ENCODE measurements around the gene SLAMF9. TPM values are rescaled to one million over a fixed set of nuclear protein-coding genes. Genes with fewer than 3 reads are reported as not detected.

SLAMF9 gene
- total RNA-seq, 5 donors from 2014 or later (not counting 1 experiment from before 2014, with no cell fraction given): not detected

- H3K27ac Mint-ChIP-seq: peak overlapping the region; percentile 97 to 100
These were observed 29.8 kb downstream of the SLAMF9 start for GRCh38 chr1:159924025-159924790.

GRCh38 chr1:159923203-159924024, 30.6 kb downstream of the SLAMF9 start:
- WGBS (ENCODE audit: insufficient coverage): 0% methylated on average over 12 of the region's 20 CpGs
- Mint-ChIP-seq H3K4me1 (peaks cover 60 to 75% (median 67%) of the 10 kb centered on the region in 3 donors), H3K4me3 (peak overlapping the region; percentile 89 to 96 (median 91)), H3K27me3 (no peaks in the 10 kb centered on the region), H3K9me3 (no peaks in the 10 kb centered on the region), H3K36me3 (peaks cover 32% of the 10 kb centered on the region), H3K27ac (peak overlapping the region; percentile 96 to 100)
- ChIA-PET POLR2A (interaction anchor here (0.5 to 3.2 kb wide), 21 partner anchors 8 to 343 kb away, joined by 3 to 18 read pairs (median 5); partner anchors contain the start of genes DCAF8 (in 1 of the 2) and DUSP23 (in 1 of the 2)), CTCF (interaction anchor here (0.7 to 1.4 kb wide), 7 partner anchors 9 to 143 kb away, joined by 3 to 6 read pairs (median 5); partner anchors contain the start of gene DUSP23 (in 1 of the 2))
- H3K4me1 ChIP-seq (ENCODE audit: control insufficient read depth in 1 of 2, extremely low read depth in 1 of 2, insufficient read depth in 2 of 2, low read length in 2 of 2): peaks cover 21 to 69% of the 10 kb centered on the region in 2 experiments
- peak; percentile 56 to 97 (median 94) for DNase-seq
- ATAC-seq (replicated peaks in 1 of 4): peak; percentile 53 to 72 (median 56)
- peak overlapping the region; percentile 99 for H3K27ac ChIP-seq (ENCODE audit: low read length)
- H3K9me3 ChIP-seq: no peaks in the 10 kb centered on the region
- H3K4me3 ChIP-seq (ENCODE audit: control insufficient read depth in 1 of 2, extremely low read depth in 1 of 2, low read length in 1 of 2): peak overlapping the region; percentile 71 to 91
- H3K36me3 ChIP-seq (ENCODE audit: control insufficient read depth in 2 of 2, extremely low read depth in 1 of 2, insufficient read depth in 1 of 2, low read length in 1 of 2): peaks cover 0 to 33% of the 10 kb centered on the region in 2 donors
- no peaks in the 10 kb centered on the region for H3K27me3 ChIP-seq (replicated peaks in 1 of 2; ENCODE audit: control insufficient read depth in 2 of 2, extremely low read depth in 1 of 2, insufficient read depth in 2 of 2, low read length in 1 of 2)

More at GRCh38 chr1:159924025-159924790, 29.8 kb downstream of the SLAMF9 start:
- no peaks in the 10 kb centered on the region for H3K27me3 Mint-ChIP-seq
- H3K4me1 Mint-ChIP-seq: peaks cover 56 to 69% (median 61%) of the 10 kb centered on the region in 3 donors
- H3K4me3 Mint-ChIP-seq: peak overlapping the region; percentile 89 to 96 (median 91)
- peak; percentile 13 to 57 (median 30) for ATAC-seq (replicated peaks in 1 of 4)
- peak overlapping the region; percentile 99 for H3K27ac ChIP-seq (ENCODE audit: low read length)
- CTCF ChIA-PET: interaction anchor here (0.7 to 1.4 kb wide), 8 partner anchors 9 to 143 kb away, joined by 3 to 6 read pairs (median 4); partner anchors contain the start of gene DUSP23 (in 1 of the 2)
- peaks cover 21 to 62% of the 10 kb centered on the region in 2 experiments for H3K4me1 ChIP-seq (ENCODE audit: control insufficient read depth in 1 of 2, extremely low read depth in 1 of 2, insufficient read depth in 2 of 2, low read length in 2 of 2)
- H3K9me3 Mint-ChIP-seq: no peaks in the 10 kb centered on the region
- WGBS (ENCODE audit: insufficient coverage): 2% methylated on average over 20 of the region's 31 CpGs
- POLR2A ChIA-PET: interaction anchor here (0.5 to 3.2 kb wide), 21 partner anchors 8 to 848 kb away, joined by 3 to 18 read pairs (median 4); partner anchors contain the start of genes AIM2 (in 1 of the 2), DCAF8 (in 1 of the 2) and DUSP23 (in 1 of the 2)
- peak; percentile 13 to 88 (median 70) for DNase-seq
- no peaks in the 10 kb centered on the region for H3K9me3 ChIP-seq
- H3K36me3 Mint-ChIP-seq: peaks cover 27% of the 10 kb centered on the region
- H3K36me3 ChIP-seq (ENCODE audit: control insufficient read depth in 2 of 2, extremely low read depth in 1 of 2, insufficient read depth in 1 of 2, low read length in 1 of 2): peaks cover 0 to 25% of the 10 kb centered on the region in 2 donors
- no peaks in the 10 kb centered on the region for H3K27me3 ChIP-seq (replicated peaks in 1 of 2; ENCODE audit: control insufficient read depth in 2 of 2, extremely low read depth in 1 of 2, insufficient read depth in 2 of 2, low read length in 1 of 2)
- peak overlapping the region; percentile 71 to 91 for H3K4me3 ChIP-seq (ENCODE audit: control insufficient read depth in 1 of 2, extremely low read depth in 1 of 2, low read length in 1 of 2)

- peak overlapping the region; percentile 99 for H3K27ac ChIP-seq (ENCODE audit: low read length)
- Mint-ChIP-seq H3K9me3 (no peaks in the 10 kb centered on the region), H3K4me3 (peak overlapping the region; percentile 89 to 96 (median 91)), H3K27ac (peak overlapping the region; percentile 96 to 100), H3K36me3 (peaks cover 40% of the 10 kb centered on the region), H3K27me3 (no peaks in the 10 kb centered on the region), H3K4me1 (peaks cover 68 to 83% (median 74%) of the 10 kb centered on the region in 3 donors)
- ChIA-PET POLR2A (interaction anchor here (0.6 to 3.2 kb wide), 9 partner anchors 8 to 343 kb away, joined by 3 to 18 read pairs (median 5); partner anchors contain the start of gene DUSP23 (in 1 of the 2)), CTCF (interaction anchor here in 1 of 2 donors (0.6 to 1.4 kb wide), 3 partner anchors 30 to 792 kb away, joined by 4 to 6 read pairs (median 4); no protein-coding TSS in a partner anchor)
- DNase-seq (peak in 1 of 35 experiments; percentile 16), ATAC-seq (replicated peaks in 1 of 4) (no peak)
- WGBS (ENCODE audit: insufficient coverage): 58% methylated on average over 4 of the region's 8 CpGs
- peaks cover 21 to 76% of the 10 kb centered on the region in 2 experiments for H3K4me1 ChIP-seq (ENCODE audit: control insufficient read depth in 1 of 2, extremely low read depth in 1 of 2, insufficient read depth in 2 of 2, low read length in 2 of 2)
- no peaks in the 10 kb centered on the region for H3K27me3 ChIP-seq (replicated peaks in 1 of 2; ENCODE audit: control insufficient read depth in 2 of 2, extremely low read depth in 1 of 2, insufficient read depth in 2 of 2, low read length in 1 of 2)
- H3K4me3 ChIP-seq (ENCODE audit: control insufficient read depth in 1 of 2, extremely low read depth in 1 of 2, low read length in 1 of 2): peak overlapping the region; percentile 71 to 91
- H3K9me3 ChIP-seq: no peaks in the 10 kb centered on the region
- peaks cover 3 to 41% of the 10 kb centered on the region in 2 donors for H3K36me3 ChIP-seq (ENCODE audit: control insufficient read depth in 2 of 2, extremely low read depth in 1 of 2, insufficient read depth in 1 of 2, low read length in 1 of 2)
These were observed 31.4 kb downstream of the SLAMF9 start for GRCh38 chr1:159922511-159923202.

- peaks cover 21 to 79% of the 10 kb centered on the region in 2 experiments for H3K4me1 ChIP-seq (ENCODE audit: control insufficient read depth in 1 of 2, extremely low read depth in 1 of 2, insufficient read depth in 2 of 2, low read length in 2 of 2)
- H3K4me3 ChIP-seq (ENCODE audit: control insufficient read depth in 1 of 2, extremely low read depth in 1 of 2, low read length in 1 of 2): peak overlapping the region; percentile 71 to 91
- POLR2A ChIA-PET: interaction anchor here in 1 of 2 donors (0.7 kb wide), 1 partner anchor 32 kb away, joined by 6 read pairs; no protein-coding TSS in a partner anchor
- peaks cover 44% of the 10 kb centered on the region for H3K36me3 Mint-ChIP-seq
- H3K27ac Mint-ChIP-seq: peak overlapping the region; percentile 96 to 100
- peaks cover 68 to 86% (median 77%) of the 10 kb centered on the region in 3 donors for H3K4me1 Mint-ChIP-seq
- H3K9me3 ChIP-seq: no peaks in the 10 kb centered on the region
- H3K4me3 Mint-ChIP-seq: peak overlapping the region; percentile 89 to 96 (median 91)
- H3K36me3 ChIP-seq (ENCODE audit: control insufficient read depth in 2 of 2, extremely low read depth in 1 of 2, insufficient read depth in 1 of 2, low read length in 1 of 2): peaks cover 8 to 43% of the 10 kb centered on the region in 2 donors
- DNase-seq (peak in 26 of 35 experiments; percentile 9 to 59 (median 35)), ATAC-seq (replicated peaks in 1 of 4) (no peak)
- H3K27ac ChIP-seq (ENCODE audit: low read length): peak overlapping the region; percentile 99
- CTCF ChIA-PET: interaction anchor here (0.6 to 1.0 kb wide), 3 partner anchors 31 to 792 kb away, joined by 3 to 4 read pairs (median 4); no protein-coding TSS in a partner anchor
- no peaks in the 10 kb centered on the region for H3K27me3 Mint-ChIP-seq
- H3K27me3 ChIP-seq (replicated peaks in 1 of 2; ENCODE audit: control insufficient read depth in 2 of 2, extremely low read depth in 1 of 2, insufficient read depth in 2 of 2, low read length in 1 of 2): no peaks in the 10 kb centered on the region
- WGBS (ENCODE audit: insufficient coverage): 44% methylated on average over 10 of the region's 18 CpGs
- H3K9me3 Mint-ChIP-seq: no peaks in the 10 kb centered on the region
These were observed 32.1 kb downstream of the SLAMF9 start for GRCh38 chr1:159921700-159922504.

GRCh38 chr1:159921251-159921650, 32.8 kb downstream of the SLAMF9 start:
- Mint-ChIP-seq H3K9me3 (no peaks in the 10 kb centered on the region), H3K27me3 (no peaks in the 10 kb centered on the region), H3K4me1 (peaks cover 65 to 85% (median 75%) of the 10 kb centered on the region in 3 donors), H3K4me3 (peak overlapping the region; percentile 89 to 96 (median 91)), H3K27ac (peak overlapping the region; percentile 96 to 100), H3K36me3 (peaks cover 46% of the 10 kb centered on the region)
- peak in 1 of 35 experiments; percentile 47 for DNase-seq
- Histone ChIP-seq H3K36me3 (ENCODE audit: control insufficient read depth in 2 of 2, extremely low read depth in 1 of 2, insufficient read depth in 1 of 2, low read length in 1 of 2) (peaks cover 12 to 49% of the 10 kb centered on the region in 2 donors), H3K27me3 (replicated peaks in 1 of 2; ENCODE audit: control insufficient read depth in 2 of 2, extremely low read depth in 1 of 2, insufficient read depth in 2 of 2, low read length in 1 of 2) (no peaks in the 10 kb centered on the region), H3K4me3 (ENCODE audit: control insufficient read depth in 1 of 2, extremely low read depth in 1 of 2, low read length in 1 of 2) (no peak overlapping the region), H3K27ac (ENCODE audit: low read length) (peak overlapping the region; percentile 99), H3K4me1 (ENCODE audit: control insufficient read depth in 1 of 2, extremely low read depth in 1 of 2, insufficient read depth in 2 of 2, low read length in 2 of 2) (peaks cover 20 to 81% of the 10 kb centered on the region in 2 experiments), H3K9me3 (no peaks in the 10 kb centered on the region)
- no peak for ATAC-seq (replicated peaks in 1 of 4)
- WGBS (ENCODE audit: insufficient coverage): no CpG with 5 or more reads among the region's 1 CpG
- POLR2A ChIA-PET: no interaction called here
- CTCF ChIA-PET: interaction anchor here in 1 of 2 donors (1.0 kb wide), 1 partner anchor 122 kb away, joined by 3 read pairs; no protein-coding TSS in a partner anchor

Measured in T-cell (primary cell).